Cardiac fibroblast (primary cell): Measurements from ENCODE around the gene ST3GAL4.
"Not testable (repeated sequence)": the region's sequence is repeated elsewhere in the genome, so short reads cannot be mapped to it uniquely, and the experiment has no call there.

Experiments
- DNase-seq, 2 donors: peaks; one replicate each; pipeline versions ENCODE4 v3.0.0 to v3.0.0-alpha.2; 2010; ENCODE audit warnings: low read depth in 2 of 2
- H3K4me3 ChIP-seq, 2 donors: replicated peaks in 1 of 2; 1 replicate in 1 of 2; 2 replicates in 1 of 2; pipeline ENCODE4 v1.5.1; 2011; ENCODE audit warnings: low read depth in 2 of 2, low read length in 2 of 2, mild to moderate bottlenecking in 2 of 2, moderate library complexity in 1 of 2
- TF ChIP-seq, protein P1 (sequence below): IDR thresholded peaks from one replicate; pipeline ENCODE4 v1.5.1; 2011; ENCODE audit warnings: low read depth, mild to moderate bottlenecking, low read length, inconsistent platforms

ST3GAL4 gene

DNA sequence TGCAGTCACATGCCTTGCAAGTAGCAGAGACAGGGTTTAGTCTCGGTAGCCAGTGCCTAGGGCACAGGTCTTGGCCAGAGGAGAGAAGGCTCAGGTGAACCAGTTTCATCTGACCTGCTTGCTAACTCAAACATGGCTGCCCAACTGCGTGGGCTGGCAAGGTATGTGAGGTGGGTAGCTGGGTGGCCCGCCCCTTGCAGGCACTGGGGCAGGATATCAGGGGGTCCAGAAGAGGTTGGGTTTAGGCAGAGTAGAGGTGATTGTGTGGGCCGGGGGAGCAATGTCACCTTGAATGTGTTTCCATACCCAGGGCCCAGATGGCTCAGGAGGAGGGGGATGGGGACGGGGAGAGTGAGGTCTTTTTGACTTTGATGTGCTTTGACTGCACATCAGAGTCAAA, 37.7 kb downstream of the ST3GAL4 start:
- no peak for DNase-seq
- TF ChIP-seq, protein P1, sequence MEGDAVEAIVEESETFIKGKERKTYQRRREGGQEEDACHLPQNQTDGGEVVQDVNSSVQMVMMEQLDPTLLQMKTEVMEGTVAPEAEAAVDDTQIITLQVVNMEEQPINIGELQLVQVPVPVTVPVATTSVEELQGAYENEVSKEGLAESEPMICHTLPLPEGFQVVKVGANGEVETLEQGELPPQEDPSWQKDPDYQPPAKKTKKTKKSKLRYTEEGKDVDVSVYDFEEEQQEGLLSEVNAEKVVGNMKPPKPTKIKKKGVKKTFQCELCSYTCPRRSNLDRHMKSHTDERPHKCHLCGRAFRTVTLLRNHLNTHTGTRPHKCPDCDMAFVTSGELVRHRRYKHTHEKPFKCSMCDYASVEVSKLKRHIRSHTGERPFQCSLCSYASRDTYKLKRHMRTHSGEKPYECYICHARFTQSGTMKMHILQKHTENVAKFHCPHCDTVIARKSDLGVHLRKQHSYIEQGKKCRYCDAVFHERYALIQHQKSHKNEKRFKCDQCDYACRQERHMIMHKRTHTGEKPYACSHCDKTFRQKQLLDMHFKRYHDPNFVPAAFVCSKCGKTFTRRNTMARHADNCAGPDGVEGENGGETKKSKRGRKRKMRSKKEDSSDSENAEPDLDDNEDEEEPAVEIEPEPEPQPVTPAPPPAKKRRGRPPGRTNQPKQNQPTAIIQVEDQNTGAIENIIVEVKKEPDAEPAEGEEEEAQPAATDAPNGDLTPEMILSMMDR: no peak
- H3K4me3 ChIP-seq: no peak overlapping the region

DNA sequence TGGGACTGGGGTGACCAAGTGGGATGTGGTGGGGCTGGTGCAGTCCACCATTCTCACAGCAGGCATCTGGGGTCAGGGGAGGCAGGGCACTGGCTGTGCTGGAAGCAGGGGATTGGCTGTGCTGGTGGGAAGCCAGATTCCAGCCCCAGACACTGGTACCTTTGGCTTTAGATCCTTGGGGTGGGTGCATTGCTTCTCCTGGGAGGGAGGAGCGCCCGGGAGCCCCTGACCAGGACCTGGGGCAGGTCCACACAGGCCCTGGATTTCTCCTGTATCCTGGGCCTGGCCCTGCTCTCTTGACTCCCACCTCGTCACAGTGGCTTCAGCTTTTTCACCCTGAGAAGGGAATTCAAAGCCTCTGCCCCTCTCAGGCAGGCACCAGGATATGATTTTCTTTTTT, 38.5 kb downstream of the ST3GAL4 start:
- no peak for DNase-seq
- H3K4me3 ChIP-seq: no peak overlapping the region
- TF ChIP-seq, protein P1: no peak

DNA sequence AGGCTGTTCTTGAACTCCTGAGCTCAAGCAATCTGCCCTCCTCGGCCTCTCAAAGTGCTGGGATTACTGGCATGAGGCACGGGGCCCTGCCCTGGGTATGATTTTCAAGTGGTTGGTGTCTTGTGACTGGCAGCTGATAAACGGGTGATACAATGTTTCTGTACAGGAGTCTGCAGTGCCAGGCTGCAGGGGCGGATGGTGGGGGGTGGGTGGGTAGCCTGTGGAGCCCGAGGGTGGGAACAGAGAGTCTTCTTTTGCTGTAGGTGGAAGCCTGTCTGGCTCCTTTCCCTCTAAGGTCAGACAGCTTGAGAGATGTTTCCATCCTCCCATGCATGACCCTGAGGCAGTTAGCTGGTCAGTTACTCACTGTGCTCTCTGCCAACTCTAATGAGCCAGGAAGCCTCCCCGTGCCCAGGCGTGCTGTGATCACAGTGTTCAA, 39.2 kb downstream of the ST3GAL4 start:
- peak in 1 of 2 donors; percentile 26 for DNase-seq
- not testable (repeated sequence) for H3K4me3 ChIP-seq

DNA sequence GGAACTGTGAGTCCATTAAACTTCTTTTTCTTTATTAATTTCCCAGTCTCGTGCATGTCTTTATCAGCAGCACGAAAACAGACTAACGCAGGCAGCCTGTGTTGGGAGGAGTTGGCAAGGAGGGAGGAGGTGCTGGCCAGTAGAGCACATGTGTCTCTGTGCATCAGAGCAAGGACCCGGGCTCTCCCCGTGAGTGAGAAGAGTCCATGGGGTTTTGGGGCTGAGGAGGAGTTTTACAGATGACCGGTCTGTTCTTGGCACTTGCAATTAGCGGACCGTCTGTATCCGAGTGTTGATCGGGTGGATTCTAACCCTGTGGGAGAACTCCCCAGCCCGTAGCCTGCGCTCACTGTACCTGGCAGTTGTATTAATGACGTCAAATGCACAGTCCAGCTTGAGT, 40.3 kb downstream of the ST3GAL4 start:
- peak in 1 of 2 donors; percentile 58 for DNase-seq
- H3K4me3 ChIP-seq: not testable (repeated sequence)

DNA sequence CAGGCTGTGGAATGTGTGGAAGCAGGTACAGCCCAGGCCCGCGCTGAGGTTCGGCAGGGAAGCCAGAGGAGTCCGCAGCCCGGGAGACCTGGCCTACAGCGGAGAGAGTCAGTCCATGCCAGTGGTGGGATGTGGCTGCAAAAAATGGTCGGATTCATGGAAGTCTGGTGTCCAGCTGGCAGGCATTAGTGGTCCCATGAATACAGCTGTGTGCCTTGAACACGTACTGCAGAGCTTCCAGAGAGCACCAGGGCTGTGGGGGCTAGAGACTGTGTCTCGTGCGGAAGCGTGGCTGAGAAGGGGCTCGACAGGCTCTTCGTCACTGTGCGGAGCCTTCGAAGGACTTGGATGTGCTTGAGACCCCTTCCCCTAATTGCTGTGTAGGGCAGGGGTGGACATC, 40.8 kb downstream of the ST3GAL4 start:
- not testable (repeated sequence) for DNase-seq, H3K4me3 ChIP-seq

DNA sequence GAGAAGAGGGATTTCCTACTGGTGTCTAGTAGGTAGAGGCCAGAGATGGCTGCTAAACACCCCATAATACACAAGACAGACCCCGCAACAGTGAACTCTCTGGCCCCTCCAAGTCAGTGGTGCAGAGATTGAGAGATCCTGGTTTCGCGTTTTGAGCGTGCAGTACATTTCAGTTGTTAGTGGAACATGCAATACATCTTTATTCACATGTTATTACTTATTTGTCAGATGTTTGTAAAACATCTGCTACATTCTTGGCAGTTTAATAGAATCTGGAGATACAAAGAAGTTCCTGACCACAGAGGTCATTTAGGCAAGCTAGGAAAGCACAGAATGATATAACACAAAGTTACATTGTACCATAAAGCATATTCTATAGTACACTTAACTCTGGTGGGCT, 41.5 kb downstream of the ST3GAL4 start:
- no peak for DNase-seq

DNA sequence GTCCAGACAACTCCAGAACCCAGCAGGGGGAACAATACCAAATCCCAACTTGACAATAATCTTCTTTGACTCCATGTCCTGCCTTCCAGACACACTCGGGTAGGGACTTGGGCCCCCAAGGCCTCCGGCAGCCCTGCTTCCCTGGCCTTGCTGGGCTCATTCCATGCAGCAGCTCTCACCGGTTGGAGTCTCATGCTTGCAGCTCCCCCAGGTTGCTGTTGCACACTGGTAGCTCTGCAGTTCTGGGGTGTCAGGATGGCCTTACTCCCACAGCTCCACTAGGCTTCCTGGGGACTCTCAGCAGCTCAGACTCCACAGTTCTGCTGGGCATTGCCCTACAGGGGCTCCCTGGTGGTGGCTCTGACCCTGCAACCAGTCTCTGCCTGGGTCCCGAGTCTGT, 42.8 kb downstream of the ST3GAL4 start:
- DNase-seq: no peak
- H3K4me3 ChIP-seq: no peak overlapping the region
- TF ChIP-seq, protein P1: no peak

More for the DNA sequence above, 41.5 kb downstream of the ST3GAL4 start:
- TF ChIP-seq, protein P1: no peak
- no peak overlapping the region for H3K4me3 ChIP-seq

DNA sequence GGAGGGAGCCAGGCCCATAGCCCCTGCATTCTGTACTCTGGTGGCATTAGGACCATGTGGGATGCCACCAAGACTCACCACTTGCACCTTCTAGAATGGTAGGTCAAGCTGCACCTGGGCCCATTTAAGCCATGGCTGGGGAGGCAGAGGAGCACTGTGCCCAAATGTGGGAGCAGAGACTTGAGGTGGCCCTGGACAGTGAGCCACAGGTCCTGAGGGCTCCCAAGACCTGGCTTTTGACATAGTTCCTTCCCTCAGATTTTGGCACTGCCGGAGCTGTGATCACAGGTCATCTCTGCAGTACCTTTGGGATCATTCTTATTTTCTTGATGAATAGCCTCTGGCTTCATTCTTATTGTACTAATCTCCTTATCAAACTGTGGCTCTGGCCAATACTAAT, 43.2 kb downstream of the ST3GAL4 start:
- TF ChIP-seq, protein P1: no peak
- DNase-seq: no peak
- no peak overlapping the region for H3K4me3 ChIP-seq

DNA sequence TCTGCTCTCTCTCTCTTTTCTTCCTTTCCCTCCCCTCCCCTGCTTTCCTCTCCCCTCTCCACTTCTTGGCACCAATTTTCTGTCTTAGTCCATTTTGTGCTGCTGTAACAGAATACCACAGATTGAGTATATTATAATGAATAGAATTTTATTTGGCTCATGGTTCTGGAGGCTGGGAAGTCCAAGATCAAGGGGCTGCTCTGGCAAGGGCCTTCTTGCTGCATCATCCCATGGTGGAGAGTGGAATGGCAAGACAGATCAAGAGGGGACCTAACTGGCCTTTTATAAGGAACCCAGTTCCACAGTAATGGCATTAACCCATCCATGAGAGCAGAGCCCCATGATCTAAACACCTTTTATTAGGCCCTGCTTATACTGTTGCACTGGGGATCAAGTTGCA, 44.5 kb downstream of the ST3GAL4 start:
- no peak overlapping the region for H3K4me3 ChIP-seq
- TF ChIP-seq, protein P1: no peak
- DNase-seq: no peak
